ENCODE results near the gene FAM13C.
"Not testable (repeated sequence)": the region's sequence is repeated elsewhere in the genome, so short reads cannot be mapped to it uniquely, and the experiment has no call there.

The FAM13C gene

GRCh38 chr10:59362144-59362958, at the start of gene FAM13C:
FAM13C (minus strand) TSS chr10:59362549; CDS start chr10:59362460, 89 bp downstream.
- DNase-seq (ENCODE audit: low spot score) = peak; percentile 38

GRCh38 chr10:59405235-59405634, 42.9 kb upstream of the FAM13C start:
- DNase-seq (ENCODE audit: low spot score) = no peak

GRCh38 chr10:59400214-59400613, 37.9 kb upstream of the FAM13C start:
- no peak for DNase-seq (ENCODE audit: low spot score)

GRCh38 chr10:59399329-59399728, 37.0 kb upstream of the FAM13C start:
- DNase-seq (ENCODE audit: low spot score) = not testable (repeated sequence)

- DNase-seq (ENCODE audit: low spot score) = no peak
Measured at GRCh38 chr10:59397961-59398360, 35.6 kb upstream of the FAM13C start.

GRCh38 chr10:59395984-59396383, 33.6 kb upstream of the FAM13C start:
- DNase-seq (ENCODE audit: low spot score) = no peak

- DNase-seq (ENCODE audit: low spot score) = no peak
Measured at GRCh38 chr10:59393349-59393748, 31.0 kb upstream of the FAM13C start.

GRCh38 chr10:59391060-59391459, 28.7 kb upstream of the FAM13C start:
- DNase-seq (ENCODE audit: low spot score) = no peak

GRCh38 chr10:59388671-59388976, 26.3 kb upstream of the FAM13C start:
- DNase-seq (ENCODE audit: low spot score) = no peak

- DNase-seq (ENCODE audit: low spot score) = peak; percentile 34
Measured at GRCh38 chr10:59387951-59388670, 25.8 kb upstream of the FAM13C start.

- no peak for DNase-seq (ENCODE audit: low spot score)
Measured at GRCh38 chr10:59384761-59385160, 22.4 kb upstream of the FAM13C start.

- no peak for DNase-seq (ENCODE audit: low spot score)
Measured at GRCh38 chr10:59383908-59384307, 21.6 kb upstream of the FAM13C start.

GRCh38 chr10:59383436-59383835, 21.1 kb upstream of the FAM13C start:
- DNase-seq (ENCODE audit: low spot score) = no peak

GRCh38 chr10:59382831-59383295, 20.5 kb upstream of the FAM13C start:
- DNase-seq (ENCODE audit: low spot score) = no peak

GRCh38 chr10:59381687-59382086, 19.3 kb upstream of the FAM13C start:
- no peak for DNase-seq (ENCODE audit: low spot score)

GRCh38 chr10:59376846-59377245, 14.5 kb upstream of the FAM13C start:
- DNase-seq (ENCODE audit: low spot score) = no peak

GRCh38 chr10:59375990-59376389, 13.6 kb upstream of the FAM13C start:
- DNase-seq (ENCODE audit: low spot score) = no peak

- DNase-seq (ENCODE audit: low spot score) = no peak
Measured at GRCh38 chr10:59374916-59375315, 12.6 kb upstream of the FAM13C start.

GRCh38 chr10:59373071-59373470, 10.7 kb upstream of the FAM13C start:
- no peak for DNase-seq (ENCODE audit: low spot score)

GRCh38 chr10:59372543-59372942, 10.2 kb upstream of the FAM13C start:
- DNase-seq (ENCODE audit: low spot score) = no peak

GRCh38 chr10:59366290-59366689, 3.9 kb upstream of the FAM13C start:
- peak; percentile 86 for DNase-seq (ENCODE audit: low spot score)

GRCh38 chr10:59363446-59363958, 1.2 kb upstream of the FAM13C start:
- no peak for DNase-seq (ENCODE audit: low spot score)

- DNase-seq (ENCODE audit: low spot score) = peak; percentile 10
Measured at GRCh38 chr10:59362959-59363381, 621 bp upstream of the FAM13C start.
